SK-N-SH (cell line): ENCODE results near the gene KLF15.

Source experiments
- EZH2phosphoT487 ChIP-seq: fragments of 200-600 bp; sonication (generic); IDR thresholded peaks from 2 replicates; pipeline ENCODE4 v1.6.1; 2017; ENCODE audit warnings: low read depth, mixed run types, mild to moderate bottlenecking, antibody characterized with exemption, moderate library complexity, borderline replicate concordance
- MEF2A ChIP-seq: IDR thresholded peaks from 2 replicates; pipeline ENCODE4 v1.4.0; 2012; ENCODE audit warnings: low read depth, borderline replicate concordance
- POLR2AphosphoS5 ChIP-seq: IDR thresholded peaks from 2 replicates; pipeline ENCODE4 v1.6.1; 2012; ENCODE audit warnings: low read depth, low read length
- REST ChIP-seq: IDR thresholded peaks from 2 replicates; pipeline ENCODE4 v1.6.1; 2012; ENCODE audit warnings: mild to moderate bottlenecking, low read depth, low read length, moderate library complexity
- RFX5 ChIP-seq: IDR thresholded peaks from 2 replicates; pipeline ENCODE4 v1.6.1; 2012; ENCODE audit warnings: mild to moderate bottlenecking, improper control_type of control experiment, low read length
- USF2 ChIP-seq: fragments of 150-350 bp; IDR thresholded peaks from 2 replicates; pipeline ENCODE4 v1.6.1; 2017; ENCODE audit warnings: antibody characterized with exemption, low read length, low read depth, borderline replicate concordance
- TF ChIP-seq, protein P1 (sequence below): fragments of 200-600 bp; sonication (generic); IDR thresholded peaks from 2 replicates; pipeline ENCODE4 v1.6.1; 2017; ENCODE audit warnings: antibody characterized with exemption, mild to moderate bottlenecking, moderate library complexity

DNA sequence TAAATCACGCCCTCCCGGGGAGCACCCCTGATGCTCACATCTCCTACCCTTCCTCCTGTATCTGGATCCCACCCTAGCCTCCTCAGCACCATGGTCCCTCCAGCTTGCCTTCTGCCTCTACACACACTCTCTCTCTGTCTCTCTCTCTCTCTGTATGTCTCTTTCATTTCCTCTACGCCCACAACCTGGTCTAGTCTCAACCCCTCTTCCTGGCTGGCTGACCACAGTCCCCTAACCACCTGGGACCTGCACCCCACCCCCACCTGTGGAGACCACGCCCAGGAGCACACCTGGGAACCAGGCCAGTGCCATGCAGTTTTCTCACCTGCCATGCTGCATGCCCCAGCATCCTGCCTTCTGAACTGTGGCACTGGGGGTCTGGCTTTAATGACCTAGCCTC, 33.5 kb upstream of the KLF15 start:
- no peak for TF ChIP-seq EZH2phosphoT487
- TF ChIP-seq USF2 = no peak
- TF ChIP-seq RFX5 = no peak
- TF ChIP-seq, protein P1, sequence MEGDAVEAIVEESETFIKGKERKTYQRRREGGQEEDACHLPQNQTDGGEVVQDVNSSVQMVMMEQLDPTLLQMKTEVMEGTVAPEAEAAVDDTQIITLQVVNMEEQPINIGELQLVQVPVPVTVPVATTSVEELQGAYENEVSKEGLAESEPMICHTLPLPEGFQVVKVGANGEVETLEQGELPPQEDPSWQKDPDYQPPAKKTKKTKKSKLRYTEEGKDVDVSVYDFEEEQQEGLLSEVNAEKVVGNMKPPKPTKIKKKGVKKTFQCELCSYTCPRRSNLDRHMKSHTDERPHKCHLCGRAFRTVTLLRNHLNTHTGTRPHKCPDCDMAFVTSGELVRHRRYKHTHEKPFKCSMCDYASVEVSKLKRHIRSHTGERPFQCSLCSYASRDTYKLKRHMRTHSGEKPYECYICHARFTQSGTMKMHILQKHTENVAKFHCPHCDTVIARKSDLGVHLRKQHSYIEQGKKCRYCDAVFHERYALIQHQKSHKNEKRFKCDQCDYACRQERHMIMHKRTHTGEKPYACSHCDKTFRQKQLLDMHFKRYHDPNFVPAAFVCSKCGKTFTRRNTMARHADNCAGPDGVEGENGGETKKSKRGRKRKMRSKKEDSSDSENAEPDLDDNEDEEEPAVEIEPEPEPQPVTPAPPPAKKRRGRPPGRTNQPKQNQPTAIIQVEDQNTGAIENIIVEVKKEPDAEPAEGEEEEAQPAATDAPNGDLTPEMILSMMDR = no peak
- TF ChIP-seq POLR2AphosphoS5 = no peak
- TF ChIP-seq REST = no peak
- no peak for TF ChIP-seq MEF2A
